ENCODE results near the gene VAC14. TPM values are rescaled to one million over a fixed set of nuclear protein-coding genes. Genes with fewer than 3 reads are reported as not detected.

VAC14 gene
- total and polyA plus RNA-seq, 4 donors: 27.6 to 60.8 (median 50.9) TPM

DNA sequence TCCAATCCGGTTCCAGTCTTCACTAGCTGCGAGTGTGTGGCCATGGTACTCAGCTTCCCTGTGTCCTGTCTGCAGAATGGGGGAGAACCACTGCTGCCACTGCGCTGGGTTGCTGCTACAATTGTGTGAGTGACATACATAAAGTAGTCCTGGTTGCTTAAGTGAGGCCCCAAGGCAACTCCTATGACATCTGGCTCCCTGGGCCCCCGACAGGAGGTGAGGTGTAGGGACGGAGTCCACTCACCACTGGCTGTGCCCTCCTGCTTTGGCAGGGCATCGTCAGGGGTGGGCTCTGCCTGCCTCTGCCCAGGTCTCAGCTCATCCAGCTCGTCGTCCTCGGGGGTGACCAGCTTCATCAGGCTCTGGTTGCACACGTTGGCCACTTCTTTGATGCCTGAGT lies 20.4 kb downstream of the VAC14 start:
- no peaks in the 10 kb centered on the region for H3K9me3 ChIP-seq (ENCODE audit: control insufficient read depth in 4 of 4, insufficient read depth in 3 of 4, low read length in 3 of 4)
- ATAC-seq (ENCODE audit: insufficient read depth, low FRiP score): no peak
- WGBS, 2 donors: 97 to 98% methylated on average over 10 of the region's 10 CpGs
- no peak overlapping the region for H3K4me3 ChIP-seq
- no peak for DNase-seq
- H3K9ac ChIP-seq (ENCODE audit: insufficient read depth in 1 of 2, low read length in 2 of 2): no peak overlapping the region
- TF ChIP-seq, protein P1, sequence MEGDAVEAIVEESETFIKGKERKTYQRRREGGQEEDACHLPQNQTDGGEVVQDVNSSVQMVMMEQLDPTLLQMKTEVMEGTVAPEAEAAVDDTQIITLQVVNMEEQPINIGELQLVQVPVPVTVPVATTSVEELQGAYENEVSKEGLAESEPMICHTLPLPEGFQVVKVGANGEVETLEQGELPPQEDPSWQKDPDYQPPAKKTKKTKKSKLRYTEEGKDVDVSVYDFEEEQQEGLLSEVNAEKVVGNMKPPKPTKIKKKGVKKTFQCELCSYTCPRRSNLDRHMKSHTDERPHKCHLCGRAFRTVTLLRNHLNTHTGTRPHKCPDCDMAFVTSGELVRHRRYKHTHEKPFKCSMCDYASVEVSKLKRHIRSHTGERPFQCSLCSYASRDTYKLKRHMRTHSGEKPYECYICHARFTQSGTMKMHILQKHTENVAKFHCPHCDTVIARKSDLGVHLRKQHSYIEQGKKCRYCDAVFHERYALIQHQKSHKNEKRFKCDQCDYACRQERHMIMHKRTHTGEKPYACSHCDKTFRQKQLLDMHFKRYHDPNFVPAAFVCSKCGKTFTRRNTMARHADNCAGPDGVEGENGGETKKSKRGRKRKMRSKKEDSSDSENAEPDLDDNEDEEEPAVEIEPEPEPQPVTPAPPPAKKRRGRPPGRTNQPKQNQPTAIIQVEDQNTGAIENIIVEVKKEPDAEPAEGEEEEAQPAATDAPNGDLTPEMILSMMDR (IDR thresholded peaks at IDR 0.05; ENCODE audit: control extremely low read depth, extremely low read depth): no peak
- H3K27me3 ChIP-seq (ENCODE audit: control insufficient read depth in 3 of 3, insufficient read depth in 3 of 3, low read length in 2 of 3): no peaks in the 10 kb centered on the region
- no peak overlapping the region for H3K27ac ChIP-seq (ENCODE audit: low read depth in 1 of 2, low read length in 1 of 2)
- H3K4me1 ChIP-seq (ENCODE audit: control insufficient read depth in 5 of 5, insufficient read depth in 5 of 5, low read length in 5 of 5): peaks cover 0 to 5% (median 0%) of the 10 kb centered on the region in 5 donors
- peaks cover 11 to 60% (median 33%) of the 10 kb centered on the region in 4 donors for H3K36me3 ChIP-seq (ENCODE audit: control insufficient read depth in 4 of 4, insufficient read depth in 4 of 4, low read length in 4 of 4)

DNA sequence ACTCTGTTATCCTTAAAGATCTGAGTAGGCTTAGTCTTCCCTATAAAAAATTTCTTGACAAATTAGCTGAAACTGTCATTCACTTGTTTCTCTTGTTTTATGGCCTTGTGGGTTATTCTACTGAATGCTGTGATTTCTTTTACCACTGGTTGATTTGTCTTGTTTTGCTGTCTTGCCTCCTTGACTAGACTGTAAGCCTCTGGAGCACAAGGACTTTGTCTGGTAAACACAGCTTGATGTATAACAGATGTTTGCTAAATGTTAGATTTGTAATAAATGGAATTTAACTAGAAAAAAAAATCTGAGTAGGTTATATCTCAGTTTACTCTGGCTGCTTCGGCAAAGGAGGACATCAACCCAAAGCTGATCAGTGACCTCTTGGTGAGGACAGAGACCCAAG lies 21.6 kb downstream of the VAC14 start:
- peaks cover 11 to 53% (median 32%) of the 10 kb centered on the region in 4 donors for H3K36me3 ChIP-seq (ENCODE audit: control insufficient read depth in 4 of 4, insufficient read depth in 4 of 4, low read length in 4 of 4)
- H3K27me3 ChIP-seq (ENCODE audit: control insufficient read depth in 3 of 3, insufficient read depth in 3 of 3, low read length in 2 of 3): no peaks in the 10 kb centered on the region
- H3K4me1 ChIP-seq (ENCODE audit: control insufficient read depth in 5 of 5, insufficient read depth in 5 of 5, low read length in 5 of 5): peaks cover 0 to 5% (median 0%) of the 10 kb centered on the region in 5 donors
- no peak overlapping the region for H3K4me3 ChIP-seq
- ATAC-seq (ENCODE audit: insufficient read depth, low FRiP score) (no peak), DNase-seq (no peak)
- TF ChIP-seq, protein P1 (IDR thresholded peaks at IDR 0.05; ENCODE audit: control extremely low read depth, extremely low read depth): no peak
- WGBS, 2 donors: 88 to 94% methylated on average over 1 of the region's 1 CpG
- H3K9me3 ChIP-seq (ENCODE audit: control insufficient read depth in 4 of 4, insufficient read depth in 3 of 4, low read length in 3 of 4): no peaks in the 10 kb centered on the region
- H3K27ac ChIP-seq (ENCODE audit: low read depth in 1 of 2, low read length in 1 of 2): no peak overlapping the region
- H3K9ac ChIP-seq (ENCODE audit: insufficient read depth in 1 of 2, low read length in 2 of 2): no peak overlapping the region

DNA sequence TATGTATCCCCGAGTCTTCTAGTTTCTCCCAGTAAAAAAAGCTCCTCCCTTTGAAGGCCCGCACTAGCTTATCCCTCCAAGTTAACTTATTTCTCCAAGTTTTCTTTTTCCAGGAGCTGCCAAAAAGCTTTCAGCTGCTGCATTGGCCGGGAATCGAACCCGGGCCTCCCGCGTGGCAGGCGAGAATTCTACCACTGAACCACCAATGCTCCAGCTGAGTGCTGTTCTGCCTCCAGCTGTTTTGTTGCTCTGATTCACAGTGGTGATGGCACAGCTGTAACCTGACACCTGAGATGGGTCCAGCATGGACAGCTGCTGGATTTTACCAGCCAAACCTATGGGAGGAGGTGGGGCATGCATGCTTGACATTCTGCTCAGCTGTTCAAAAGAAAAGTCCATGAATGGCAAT lies 22.1 kb downstream of the VAC14 start:
- Histone ChIP-seq H3K9me3 (ENCODE audit: control insufficient read depth in 4 of 4, insufficient read depth in 3 of 4, low read length in 3 of 4) (no peaks in the 10 kb centered on the region), H3K27me3 (ENCODE audit: control insufficient read depth in 3 of 3, insufficient read depth in 3 of 3, low read length in 2 of 3) (no peaks in the 10 kb centered on the region), H3K36me3 (ENCODE audit: control insufficient read depth in 4 of 4, insufficient read depth in 4 of 4, low read length in 4 of 4) (peaks cover 14 to 51% (median 29%) of the 10 kb centered on the region in 4 donors), H3K27ac (ENCODE audit: low read depth in 1 of 2, low read length in 1 of 2) (no peak overlapping the region), H3K4me1 (ENCODE audit: control insufficient read depth in 5 of 5, insufficient read depth in 5 of 5, low read length in 5 of 5) (peaks cover 0 to 5% (median 0%) of the 10 kb centered on the region in 5 donors), H3K9ac (ENCODE audit: insufficient read depth in 1 of 2, low read length in 2 of 2) (no peak overlapping the region), H3K4me3 (no peak overlapping the region)
- 61 to 78% methylated on average over 8 of the region's 8 CpGs for WGBS, 2 donors
- ATAC-seq (ENCODE audit: insufficient read depth, low FRiP score) (no peak), DNase-seq (peak; percentile 92)
- TF ChIP-seq, protein P1 (IDR thresholded peaks at IDR 0.05; ENCODE audit: control extremely low read depth, extremely low read depth): no peak

DNA sequence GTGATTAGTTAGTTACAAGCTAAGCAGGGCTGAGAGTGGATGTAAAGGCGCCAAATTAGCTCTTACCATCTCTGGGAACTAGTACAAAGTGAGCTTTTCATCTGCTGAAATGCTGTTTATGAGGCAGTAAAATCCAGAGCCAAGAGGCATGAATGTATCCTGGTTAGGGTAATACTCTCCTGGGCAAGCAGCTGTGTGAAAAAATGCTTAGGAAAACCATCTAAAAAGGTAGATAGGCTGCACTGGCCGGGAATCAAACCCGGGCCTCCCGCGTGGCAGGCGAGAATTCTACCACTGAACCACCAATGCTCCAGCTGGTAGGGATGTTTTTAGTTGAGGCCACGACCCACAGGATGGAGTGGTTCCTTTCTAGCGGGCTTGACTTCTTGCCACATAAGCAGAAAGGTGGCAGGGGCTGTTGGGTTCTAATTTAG lies 23.0 kb downstream of the VAC14 start:
- H3K27me3 ChIP-seq (ENCODE audit: control insufficient read depth in 3 of 3, insufficient read depth in 3 of 3, low read length in 2 of 3): no peaks in the 10 kb centered on the region
- TF ChIP-seq, protein P1 (IDR thresholded peaks at IDR 0.05; ENCODE audit: control extremely low read depth, extremely low read depth): no peak
- no peak overlapping the region for H3K4me3 ChIP-seq
- H3K9ac ChIP-seq (ENCODE audit: insufficient read depth in 1 of 2, low read length in 2 of 2): no peak overlapping the region
- H3K27ac ChIP-seq (ENCODE audit: low read depth in 1 of 2, low read length in 1 of 2): no peak overlapping the region
- ATAC-seq (ENCODE audit: insufficient read depth, low FRiP score) (no peak), DNase-seq (no peak)
- peaks cover 7 to 42% (median 26%) of the 10 kb centered on the region in 4 donors for H3K36me3 ChIP-seq (ENCODE audit: control insufficient read depth in 4 of 4, insufficient read depth in 4 of 4, low read length in 4 of 4)
- WGBS, 2 donors: 85 to 89% methylated on average over 8 of the region's 8 CpGs
- peaks cover 0 to 5% (median 0%) of the 10 kb centered on the region in 5 donors for H3K4me1 ChIP-seq (ENCODE audit: control insufficient read depth in 5 of 5, insufficient read depth in 5 of 5, low read length in 5 of 5)
- H3K9me3 ChIP-seq (ENCODE audit: control insufficient read depth in 4 of 4, insufficient read depth in 3 of 4, low read length in 3 of 4): no peaks in the 10 kb centered on the region

Data from lung (tissue), 12 donors.